GM18909 (cell line): Measurements from ENCODE around the gene TOR3A.
A peak's percentile ranks its signal among the peaks of the same experiment; 100 is the strongest.
"Not testable (repeated sequence)": the region's sequence is repeated elsewhere in the genome, so short reads cannot be mapped to it uniquely, and the experiment has no call there.

Experiments used
- ATAC-seq: cut with Tn5 transposase; IDR thresholded peaks from one replicate; pipeline ENCODE4 v1.9.1; 2021; ENCODE audit warnings: mild to moderate bottlenecking; ENCODE audit not compliant: unreplicated experiment, poor library complexity

Gene TOR3A, protein sequence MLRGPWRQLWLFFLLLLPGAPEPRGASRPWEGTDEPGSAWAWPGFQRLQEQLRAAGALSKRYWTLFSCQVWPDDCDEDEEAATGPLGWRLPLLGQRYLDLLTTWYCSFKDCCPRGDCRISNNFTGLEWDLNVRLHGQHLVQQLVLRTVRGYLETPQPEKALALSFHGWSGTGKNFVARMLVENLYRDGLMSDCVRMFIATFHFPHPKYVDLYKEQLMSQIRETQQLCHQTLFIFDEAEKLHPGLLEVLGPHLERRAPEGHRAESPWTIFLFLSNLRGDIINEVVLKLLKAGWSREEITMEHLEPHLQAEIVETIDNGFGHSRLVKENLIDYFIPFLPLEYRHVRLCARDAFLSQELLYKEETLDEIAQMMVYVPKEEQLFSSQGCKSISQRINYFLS

DNA sequence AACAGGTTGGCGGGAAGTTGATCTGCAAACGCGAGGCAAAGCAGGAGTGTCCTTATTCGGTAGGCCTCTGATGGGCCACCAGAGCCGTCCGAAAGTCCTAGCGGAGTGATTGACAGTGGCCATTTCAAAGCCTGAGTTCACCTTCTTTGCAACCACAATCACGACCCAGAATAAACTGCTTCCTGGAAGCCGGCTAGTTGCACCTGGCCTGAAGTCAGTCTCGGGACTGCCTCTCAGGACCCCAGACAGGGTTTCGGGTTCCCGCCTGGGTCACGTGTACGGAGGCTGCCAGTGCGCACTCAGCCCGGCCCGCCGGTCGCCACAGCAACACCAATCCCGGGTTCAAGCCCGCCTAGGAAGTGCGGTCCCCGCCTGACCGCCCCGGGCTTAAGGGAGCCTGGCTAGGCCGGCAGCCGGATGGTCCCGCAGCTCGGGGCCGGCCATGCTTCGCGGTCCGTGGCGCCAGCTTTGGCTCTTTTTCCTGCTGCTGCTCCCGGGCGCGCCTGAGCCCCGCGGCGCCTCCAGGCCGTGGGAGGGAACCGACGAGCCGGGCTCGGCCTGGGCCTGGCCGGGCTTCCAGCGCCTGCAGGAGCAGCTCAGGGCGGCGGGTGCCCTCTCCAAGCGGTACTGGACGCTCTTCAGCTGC, at the start of gene TOR3A:
Gene TOR3A, plus strand, starts transcription at position 384 of the 646 bp plus-strand sequence. Its CDS starts 59 bp downstream, at position 443.
- peak; percentile 88 for ATAC-seq

DNA sequence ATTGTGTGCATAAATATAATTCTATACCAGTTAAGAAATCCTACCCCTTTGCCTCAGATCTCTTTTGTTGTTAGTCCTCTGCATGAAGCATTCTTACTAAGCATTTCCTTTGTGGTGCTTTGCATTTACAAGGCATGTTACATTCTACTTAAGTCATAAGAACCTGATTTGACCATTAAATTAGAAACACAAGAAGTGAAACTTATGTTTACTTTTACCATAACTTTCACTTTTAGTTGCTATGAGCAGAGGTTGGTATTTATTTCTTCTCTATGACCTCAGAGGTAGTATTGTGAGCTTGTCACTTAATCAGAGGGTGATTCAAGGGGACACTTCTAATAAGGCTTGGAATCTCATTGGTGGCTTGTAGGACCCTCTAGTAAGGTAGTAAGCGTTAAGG, 47.1 kb upstream of the TOR3A start:
- peak; percentile 84 for ATAC-seq

DNA sequence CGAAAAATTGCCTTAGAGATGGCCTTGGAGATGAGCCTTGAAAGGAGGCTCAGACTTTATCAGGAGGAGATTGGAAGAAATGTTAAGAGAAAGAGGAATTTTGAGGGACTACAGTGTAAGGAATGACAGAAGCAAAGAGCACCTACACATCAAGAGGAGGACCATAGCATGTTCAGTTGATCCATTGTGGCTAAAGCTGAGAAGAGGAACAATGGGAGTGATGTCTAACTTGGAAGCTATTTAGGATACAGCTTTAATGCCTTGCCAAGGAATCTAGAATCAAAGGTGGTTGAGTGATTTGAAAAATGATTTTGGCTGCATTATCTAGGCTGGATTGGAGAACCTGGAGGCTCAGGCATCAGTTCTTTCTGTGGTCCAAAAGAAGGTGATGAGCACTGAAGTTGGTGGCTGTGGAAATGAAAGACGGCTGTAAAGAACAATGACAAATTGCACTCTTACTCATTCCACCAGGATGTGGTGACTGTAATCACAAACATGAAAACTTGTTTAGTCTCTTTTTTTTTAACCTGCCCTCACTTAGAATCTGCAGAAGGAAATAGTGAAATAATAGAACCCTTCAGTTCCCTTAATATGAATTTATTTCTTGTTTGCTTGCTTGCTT, 44.9 kb upstream of the TOR3A start:
- ATAC-seq = peak; percentile 56

DNA sequence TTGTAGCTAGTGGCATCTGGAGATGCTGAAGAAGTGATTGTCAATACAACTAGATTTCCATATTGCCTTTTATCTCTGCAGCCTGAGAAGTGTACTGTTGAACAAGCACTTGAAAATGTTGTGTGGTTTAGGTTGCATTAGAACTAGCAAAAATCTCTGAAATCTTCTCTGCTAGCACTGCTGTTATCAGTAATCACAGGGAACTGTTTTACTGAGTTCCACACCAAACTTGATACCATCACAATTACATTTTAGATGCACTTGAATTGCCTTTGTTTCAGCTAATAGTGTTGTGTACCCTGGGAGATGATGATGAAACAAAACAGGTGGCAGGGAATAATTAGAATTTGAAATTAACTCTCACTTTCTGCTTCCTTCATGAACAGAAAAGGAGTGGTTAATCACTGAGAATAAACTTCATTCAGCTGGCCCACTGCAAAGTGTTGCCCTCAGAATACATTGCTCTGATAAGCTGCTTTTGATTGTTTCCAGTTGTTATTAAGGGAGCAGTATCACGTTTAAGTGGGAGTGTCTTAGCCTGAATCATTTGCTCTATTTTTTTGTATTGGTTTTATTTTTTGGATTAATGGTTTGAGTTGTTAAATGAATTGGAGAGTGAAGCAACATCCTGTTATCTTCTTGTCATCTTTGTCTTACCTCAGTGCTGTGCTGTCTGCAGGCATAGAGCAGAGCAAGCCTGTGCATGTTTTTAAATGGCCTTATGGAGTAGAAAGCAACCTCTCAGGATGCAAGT, 43.2 kb upstream of the TOR3A start:
- no peak for ATAC-seq

DNA sequence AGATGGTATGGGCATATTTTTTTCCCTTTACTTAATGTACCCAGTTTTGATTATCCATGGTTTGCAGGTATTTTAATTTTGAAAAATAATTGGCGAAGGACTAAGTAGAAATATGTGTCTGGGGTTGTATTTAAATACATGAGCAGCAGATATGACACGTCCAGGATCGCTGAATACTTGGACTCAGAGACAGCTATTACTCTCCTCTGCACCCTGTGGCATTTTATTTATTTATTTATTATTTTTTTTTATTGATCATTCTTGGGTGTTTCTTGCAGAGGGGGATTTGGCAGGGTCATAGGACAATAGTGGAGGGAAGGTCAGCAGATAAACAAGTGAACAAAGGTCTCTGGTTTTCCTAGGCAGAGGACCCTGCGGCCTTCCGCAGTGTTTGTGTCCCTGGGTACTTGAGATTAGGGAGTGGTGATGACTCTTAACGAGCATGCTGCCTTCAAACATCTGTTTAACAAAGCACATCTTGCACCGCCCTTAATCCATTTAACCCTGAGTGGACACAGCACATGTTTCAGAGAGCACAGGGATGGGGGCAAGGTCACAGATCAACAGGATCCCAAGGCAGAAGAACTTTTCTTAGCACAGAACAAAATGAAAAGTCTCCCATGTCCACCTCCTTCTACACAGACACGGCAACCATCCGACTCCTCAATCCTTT, 42.2 kb upstream of the TOR3A start:
- not testable (repeated sequence) for ATAC-seq

DNA sequence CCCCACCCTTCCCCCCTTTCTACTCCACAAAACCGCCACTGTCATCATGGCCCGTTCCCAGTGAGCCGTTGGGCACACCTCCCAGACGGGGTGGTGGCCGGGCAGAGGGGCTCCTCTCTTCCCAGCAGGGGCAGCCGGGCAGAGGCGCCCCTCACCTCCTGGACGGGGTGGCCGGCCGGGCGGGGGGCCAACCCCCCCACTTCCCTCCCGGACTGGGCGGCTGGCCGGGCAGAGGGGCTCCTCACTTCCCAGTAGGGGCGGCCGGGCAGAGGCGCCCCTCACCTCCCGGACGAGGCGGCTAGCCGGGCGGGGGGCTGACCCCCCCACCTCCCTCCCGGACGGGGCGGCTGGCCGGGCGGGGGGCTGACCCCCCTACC, 41.7 kb upstream of the TOR3A start:
- not testable (repeated sequence) for ATAC-seq

DNA sequence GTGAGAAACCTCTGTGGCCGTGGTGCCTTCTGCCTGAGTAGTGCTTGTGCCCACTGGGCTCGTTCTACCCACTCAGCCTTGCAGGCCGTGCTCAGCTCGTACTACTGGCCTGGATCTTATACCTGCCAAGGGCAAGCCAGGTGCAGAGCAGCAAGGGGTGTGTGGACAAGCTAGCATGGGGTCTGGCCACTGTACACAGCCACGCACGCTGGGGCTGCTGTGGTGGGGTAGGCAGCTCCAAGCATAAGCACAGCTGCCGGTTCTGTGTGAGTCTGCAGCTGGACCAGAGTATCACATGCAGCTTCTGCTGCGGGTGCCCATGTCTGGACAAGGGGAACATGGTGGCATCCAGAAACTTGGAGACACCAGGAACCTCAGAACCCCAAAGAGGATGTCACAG, 39.8 kb upstream of the TOR3A start:
- ATAC-seq = no peak

DNA sequence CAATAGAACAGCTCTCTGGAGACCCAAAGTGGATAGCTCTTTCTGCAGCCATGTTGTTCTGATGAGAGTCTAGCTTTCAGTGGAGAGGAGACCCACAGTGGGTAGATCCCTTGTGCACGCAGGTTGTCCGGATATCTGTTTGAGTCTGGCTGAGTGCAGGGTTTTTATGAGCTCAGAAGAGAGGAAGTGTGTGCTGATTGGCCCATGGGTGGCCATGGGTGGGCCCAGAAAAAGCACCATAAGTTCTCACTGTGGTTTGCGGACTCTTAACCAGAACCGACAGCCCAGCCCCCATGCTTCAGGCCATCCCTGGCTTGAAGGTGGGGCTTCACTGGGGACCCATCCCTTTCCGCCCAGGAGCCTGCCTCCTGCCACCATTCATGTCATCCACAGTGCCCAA, 39.2 kb upstream of the TOR3A start:
- no peak for ATAC-seq

DNA sequence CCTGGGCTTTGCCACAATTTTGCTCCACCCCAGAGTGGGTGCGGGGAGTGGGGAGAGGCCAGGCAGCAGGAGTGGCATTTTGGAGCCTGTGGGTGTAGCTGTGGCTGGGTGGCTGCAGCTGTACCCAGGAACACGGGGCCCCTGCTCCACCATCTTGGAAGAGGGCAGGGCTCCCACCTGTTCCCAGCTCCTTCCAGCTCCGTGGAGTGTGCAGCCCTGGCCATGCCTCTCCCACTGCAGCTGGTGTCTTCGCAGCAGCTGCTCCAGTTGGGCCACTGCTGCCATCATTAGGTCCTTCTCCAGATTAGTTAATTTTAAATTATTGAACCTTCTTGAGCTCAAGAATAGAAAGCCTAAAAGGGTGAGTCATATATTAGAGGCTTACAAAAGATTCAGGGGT, 38.6 kb upstream of the TOR3A start:
- ATAC-seq = no peak

DNA sequence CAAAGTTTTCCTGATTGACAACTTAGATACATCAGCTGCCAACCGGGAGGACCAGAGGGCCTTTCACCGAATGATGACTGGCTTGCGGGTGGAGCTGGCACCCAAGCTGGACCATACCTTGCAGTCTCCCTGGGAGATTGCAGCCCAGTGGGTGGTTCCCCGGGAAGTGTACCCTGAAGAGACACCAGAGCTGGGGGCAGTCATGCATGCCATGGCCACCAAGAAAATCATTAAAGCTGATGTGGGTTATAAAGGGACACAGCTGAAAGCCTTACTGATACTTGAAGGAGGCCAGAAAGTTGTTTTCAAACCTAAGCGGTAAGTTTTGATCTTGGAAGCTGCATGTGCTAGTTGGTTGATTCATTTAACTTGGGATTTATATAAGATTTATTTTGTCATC, 38.0 kb upstream of the TOR3A start:
- no peak for ATAC-seq

DNA sequence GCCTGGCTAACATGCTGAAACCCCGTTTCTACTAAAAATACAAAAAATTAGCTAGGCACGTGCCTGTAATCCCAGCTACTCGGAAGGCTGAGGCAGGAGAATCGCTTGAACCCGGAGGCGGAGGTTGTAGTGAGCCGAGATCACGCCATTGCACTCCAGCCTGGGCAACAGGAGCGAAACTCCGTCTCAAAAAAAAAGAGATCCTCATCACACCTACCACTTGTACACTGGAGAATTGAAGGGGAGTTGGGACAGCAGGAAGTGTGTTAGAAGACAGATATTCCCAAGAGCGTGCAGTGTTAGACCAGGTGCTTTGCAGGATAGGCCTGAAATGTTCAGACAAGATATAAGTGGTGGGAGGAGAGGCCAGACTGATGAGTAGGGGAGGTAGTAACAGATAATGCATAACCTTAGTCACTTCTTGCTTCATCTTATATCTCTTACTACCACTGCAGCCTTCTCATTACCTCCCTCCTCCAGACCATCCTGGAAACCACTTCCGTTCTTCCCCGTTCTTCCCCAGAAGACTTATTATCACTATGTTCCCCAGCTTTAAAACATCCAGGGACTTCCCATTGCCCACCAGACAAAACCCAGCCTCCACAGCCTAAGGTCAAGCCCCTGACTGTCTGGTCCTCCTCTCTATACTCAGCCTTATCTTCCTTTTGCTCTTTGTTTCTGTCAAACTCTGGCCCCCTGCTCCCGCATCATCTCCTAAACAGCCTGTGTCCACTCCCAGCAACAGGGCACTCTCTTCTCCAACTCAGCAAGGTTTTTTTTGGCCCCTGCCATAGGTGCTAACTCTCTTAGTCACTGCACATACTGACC, 34.8 kb upstream of the TOR3A start:
- no peak for ATAC-seq

DNA sequence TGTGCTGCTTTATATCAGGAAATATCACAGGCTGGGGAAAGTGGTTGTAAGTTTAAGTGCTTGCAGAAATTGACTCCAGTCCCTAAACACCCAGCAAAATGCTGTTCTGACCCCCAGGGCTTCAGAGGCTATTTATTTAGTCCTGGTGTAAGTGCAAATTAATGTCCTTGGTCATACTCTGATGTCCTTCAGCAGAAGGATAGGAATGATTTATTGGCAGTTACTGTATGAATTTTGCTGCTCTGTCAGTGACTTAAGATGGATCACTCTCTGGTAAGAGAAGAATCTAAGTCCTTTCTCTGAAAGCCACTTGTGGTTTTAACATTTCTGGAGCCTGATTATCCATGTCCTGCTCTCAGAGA, 34.3 kb upstream of the TOR3A start:
- ATAC-seq = no peak

DNA sequence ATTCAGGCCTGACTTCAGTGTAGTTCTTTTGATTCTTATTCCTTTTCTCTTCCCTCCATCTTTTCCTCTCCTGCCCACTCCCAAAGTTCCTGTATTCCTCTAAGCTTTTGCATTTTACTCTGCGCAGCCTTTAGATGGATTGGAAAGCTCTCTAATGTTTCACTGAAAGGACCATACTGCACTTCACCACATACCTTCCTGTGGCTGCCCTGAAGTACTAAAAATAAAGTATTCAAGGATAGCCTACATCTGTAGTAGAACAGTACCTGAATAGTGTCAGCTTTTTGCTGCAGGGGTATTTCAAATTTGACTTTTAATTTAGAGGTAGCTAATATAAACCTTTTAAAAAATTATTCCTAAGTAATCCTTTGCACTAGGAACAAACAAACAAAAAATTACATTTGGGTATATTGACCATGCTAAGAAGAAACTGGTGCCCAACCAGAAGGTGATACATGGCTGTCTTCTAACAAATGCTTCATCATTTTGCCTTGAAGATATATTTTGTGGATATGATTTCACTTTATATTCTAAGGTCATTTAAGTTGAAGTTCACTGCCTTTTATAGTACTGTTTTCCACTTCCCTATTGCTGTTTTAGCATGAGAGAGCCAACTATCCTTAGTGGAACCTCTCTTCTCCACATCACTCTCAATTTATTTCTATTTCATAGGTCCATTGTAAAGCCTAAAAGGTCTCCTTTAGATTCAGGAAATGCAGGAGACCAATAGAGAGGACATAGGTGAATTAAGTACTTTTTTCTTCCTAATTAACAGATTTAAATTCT, 33.3 kb upstream of the TOR3A start:
- no peak for ATAC-seq

DNA sequence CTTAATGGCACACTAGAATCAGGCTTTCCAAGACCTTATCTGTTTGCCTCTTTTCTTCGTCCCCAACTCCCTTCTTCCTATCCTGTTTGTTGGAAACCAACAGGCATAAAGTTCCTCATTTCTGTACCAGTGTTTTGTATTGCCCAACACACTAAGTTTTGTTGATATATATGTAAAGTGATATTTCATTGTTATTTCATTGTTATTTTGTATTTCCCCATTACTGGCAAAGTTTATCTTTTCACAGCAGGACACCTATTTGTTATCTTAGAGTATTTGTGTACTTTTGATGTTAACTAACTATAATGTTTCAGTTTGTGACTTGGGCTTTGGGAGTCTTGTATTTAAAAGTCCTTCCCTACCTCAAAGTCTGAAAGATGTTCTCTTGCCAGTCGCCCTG, 29.1 kb upstream of the TOR3A start:
- ATAC-seq = no peak

DNA sequence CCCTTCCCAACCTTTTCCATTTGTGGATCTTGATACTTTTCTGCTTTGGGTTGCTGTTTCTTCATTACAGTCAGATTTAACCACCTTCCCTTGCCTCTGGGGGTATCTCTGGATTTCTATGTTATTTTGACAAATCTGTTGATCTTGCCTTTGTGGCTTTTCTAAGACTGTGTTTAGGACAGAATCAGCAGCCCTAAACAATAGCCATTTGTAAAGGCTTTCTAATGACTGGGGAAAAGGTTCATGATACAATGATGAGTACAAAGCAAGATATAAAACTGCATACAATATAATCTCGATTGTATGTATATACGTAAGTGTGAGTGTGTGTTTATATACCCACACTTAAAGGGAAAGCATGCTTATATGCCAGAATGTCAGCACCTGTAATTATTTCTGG, 28.4 kb upstream of the TOR3A start:
- no peak for ATAC-seq

DNA sequence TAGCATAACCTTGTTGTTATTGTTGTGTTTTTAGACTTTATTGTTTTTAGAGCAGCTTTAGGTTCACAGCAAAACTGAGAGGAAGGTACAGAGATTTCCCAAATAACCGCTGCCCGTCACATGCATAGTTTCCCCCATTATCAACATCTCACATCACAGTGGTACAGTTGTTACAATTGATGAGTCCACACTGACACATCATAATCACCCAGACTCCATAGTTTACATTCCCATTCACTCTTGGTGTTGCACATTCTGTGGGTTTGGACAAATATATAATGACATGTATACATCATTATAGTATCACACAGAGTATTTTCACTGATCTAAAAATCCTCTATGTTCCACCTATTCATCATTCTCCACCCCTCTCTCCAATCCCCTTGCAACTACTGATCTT, 25.9 kb upstream of the TOR3A start:
- no peak for ATAC-seq

DNA sequence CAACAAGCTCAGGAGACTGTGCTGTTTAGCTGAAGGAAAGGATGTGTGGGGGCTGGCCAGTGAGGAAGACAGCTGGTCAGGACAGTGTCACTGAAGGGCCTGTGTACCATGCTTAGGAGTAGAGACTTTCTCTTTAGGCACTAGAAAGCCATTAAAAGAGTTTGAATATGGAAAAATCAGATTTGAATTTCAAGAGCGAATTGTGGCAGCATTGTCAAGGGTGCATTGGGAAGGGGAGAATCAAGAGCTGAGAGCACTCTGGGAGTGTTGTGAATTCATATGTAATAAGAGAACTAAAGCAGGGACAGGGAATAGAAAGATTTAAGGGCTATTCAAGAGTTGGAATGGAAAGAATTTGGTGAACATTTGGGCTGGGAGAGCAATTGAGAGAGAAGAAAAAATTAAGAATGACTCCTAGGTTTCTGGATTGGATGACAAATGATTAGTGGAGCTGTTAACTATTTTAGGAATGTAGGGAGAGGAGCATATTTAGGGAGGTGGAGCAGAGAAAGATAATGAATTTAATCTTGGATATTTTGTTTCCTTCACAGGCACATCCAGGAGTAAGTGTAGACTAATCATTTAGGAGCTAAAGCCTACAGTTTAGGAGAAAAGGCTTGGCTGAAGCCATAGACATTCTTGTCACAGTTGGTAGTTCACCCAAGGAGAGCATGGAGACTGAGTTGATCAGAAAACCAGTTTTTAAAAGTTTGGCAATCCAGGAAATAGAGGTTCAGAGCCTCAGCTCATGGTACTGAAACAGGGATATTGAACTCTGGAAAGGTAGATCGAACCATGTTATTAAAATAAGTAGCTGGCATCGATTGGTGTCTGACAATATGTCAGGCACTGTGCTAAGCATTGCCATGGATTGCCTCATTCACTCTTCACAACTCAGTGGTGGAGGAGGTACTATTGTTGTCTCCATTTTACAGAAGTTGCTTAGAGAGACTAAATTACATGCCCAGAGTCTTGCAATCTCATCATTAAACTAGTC, 23.1 kb upstream of the TOR3A start:
- ATAC-seq = no peak
